Activated CD4-positive, alpha-beta T cell treated with anti-CD3 and anti-CD28 coated beads for 36 hours (primary cell): ENCODE data around the gene PRPF40B. TPM values are rescaled to one million over a fixed set of nuclear protein-coding genes. Genes with fewer than 3 reads are reported as not detected.

Experiments
- ATAC-seq: fragments of 200-7000 bp; cut with Tn5 transposase; one replicate; pipeline ENCODE4 v1.10.0; 2021; ENCODE audit warnings: mild to moderate bottlenecking, moderate library complexity
- CTCF ChIA-PET: fragments of 350-600 bp; sonication (Branson Sonifier 250); formaldehyde crosslinking; loops from one replicate; lab custom pipeline; 2021; ENCODE audit warnings: antibody characterized with exemption; lab: Charles Lee
- POLR2A ChIA-PET: fragments of 350-600 bp; sonication (Branson Sonifier 250); formaldehyde crosslinking; loops from one replicate; lab custom pipeline; 2021; ENCODE audit warnings: antibody characterized with exemption, inconsistent platforms; lab: Charles Lee
- DNase-seq: peaks from one replicate; pipeline ENCODE4 v3.0.0-alpha.2; 2020
- H3K27ac Mint-ChIP-seq: one replicate; pipeline ENCODE4 v1.8.0; 2021; ENCODE audit warnings: mixed read lengths
- H3K27me3 Mint-ChIP-seq: one replicate; pipeline ENCODE4 v1.8.0; 2021; ENCODE audit warnings: mixed read lengths
- H3K36me3 Mint-ChIP-seq: one replicate; pipeline ENCODE4 v1.8.0; 2021; ENCODE audit warnings: low read depth, mixed read lengths
- H3K4me1 Mint-ChIP-seq: one replicate; pipeline ENCODE4 v1.8.0; 2021; ENCODE audit warnings: mixed read lengths
- H3K4me3 Mint-ChIP-seq: one replicate; pipeline ENCODE4 v1.8.0; 2021; ENCODE audit warnings: mild to moderate bottlenecking, moderate library complexity, mixed read lengths
- H3K9me3 Mint-ChIP-seq: one replicate; pipeline ENCODE4 v1.8.0; 2021; ENCODE audit warnings: low read depth, mixed read lengths
- intact Hi-C, 2 experiments: fragments of 100-400 bp; cut with DNase I in 1 of 2; cut with micrococcal nuclease in 1 of 2; formaldehyde crosslinking; loops; one replicate each; pipeline versions ENCODE4 v1.14.2 to v1.15.1; 2022 to 2024; cut with DNase I, micrococcal nuclease
- total RNA-seq, 2 experiments: library from RNA; stranded (reverse); gene quantifications; one replicate each; pipeline ENCODE4 v1.2.3, GENCODE V29; 2021

The PRPF40B gene
- total RNA-seq = 1 to 10 TPM; 6.9 to 8.1 TPM

GRCh38 chr12:49623142-49623904, at the start of gene PRPF40B:
Gene PRPF40B (plus strand): TSS chr12:49623561. CDS start chr12:49623591, 30 bp downstream.
- peaks cover 31% of the 10 kb centered on the region for H3K4me1 Mint-ChIP-seq
- DNase-seq (peak; percentile 92), ATAC-seq (peak; percentile 76)
- ChIA-PET CTCF (interaction anchor here (0.5 to 4.2 kb wide), 7 partner anchors 12 to 141 kb away, joined by 3 to 29 read pairs (median 3); partner anchors contain the start of gene MCRS1), POLR2A (interaction anchor here (0.5 to 3.6 kb wide), 2 partner anchors 118 to 509 kb away, joined by 10 to 15 read pairs; partner anchors contain the start of gene TMBIM6)
- H3K4me3 Mint-ChIP-seq = peak within 1 kb of the TSS; percentile 72
- intact Hi-C loops = loop anchor here (1.0 to 5.0 kb wide), 15 partner anchors 42 to 606 kb away; partner anchors contain the start of genes MCRS1 (in 2 of the 2), BCDIN3D (in 1 of the 2), CERS5 (in 1 of the 2) and FMNL3 (in 1 of the 2)
- no peaks in the 10 kb centered on the region for H3K9me3 Mint-ChIP-seq
- no peaks in the 10 kb centered on the region for H3K36me3 Mint-ChIP-seq
- peaks cover 11% of the 10 kb centered on the region for H3K27me3 Mint-ChIP-seq
- H3K27ac Mint-ChIP-seq = peak within 1 kb of the TSS; percentile 86

DNA sequence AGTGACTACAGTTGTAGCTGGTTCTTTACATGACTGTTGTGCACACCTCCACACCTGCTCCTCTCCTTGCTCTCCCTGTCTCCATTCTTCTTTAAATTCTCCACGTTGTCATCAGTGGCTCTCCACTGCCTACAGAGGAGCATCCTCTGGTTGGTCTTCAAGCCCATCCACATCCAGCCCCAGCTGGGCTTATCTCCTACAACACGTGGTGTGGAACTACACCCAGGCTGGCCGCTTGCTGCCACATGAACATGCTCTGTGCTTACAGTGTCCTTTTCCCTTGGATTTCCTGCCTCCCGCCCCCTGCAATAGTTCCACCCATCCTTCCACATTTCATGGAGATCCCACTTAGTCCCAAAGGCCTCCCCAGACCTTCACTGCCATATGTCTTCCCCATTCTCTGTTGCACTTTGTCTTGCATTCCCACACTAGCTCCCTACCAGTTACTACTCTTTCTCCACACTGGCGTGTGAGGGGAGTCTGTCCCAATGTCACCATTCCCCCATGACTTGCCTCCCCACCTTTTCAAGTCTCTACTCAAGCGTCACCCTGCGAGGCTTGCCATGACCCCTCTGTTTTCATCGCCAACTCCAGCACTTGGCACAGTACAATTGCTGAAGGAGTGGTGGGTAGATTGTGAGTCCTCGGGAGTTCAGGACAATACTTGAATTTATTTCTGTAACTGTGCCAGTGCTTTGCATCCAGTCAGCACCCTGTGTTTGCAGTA, 45.6 kb upstream of the PRPF40B start:
- H3K36me3 Mint-ChIP-seq = peaks cover 11% of the 10 kb centered on the region
- H3K9me3 Mint-ChIP-seq = no peaks in the 10 kb centered on the region
- no peak overlapping the region for H3K27ac Mint-ChIP-seq
- H3K4me3 Mint-ChIP-seq = no peak overlapping the region
- POLR2A ChIA-PET = no interaction called here
- ATAC-seq (no peak), DNase-seq (no peak)
- no peaks in the 10 kb centered on the region for H3K27me3 Mint-ChIP-seq
- CTCF ChIA-PET = interaction anchor here (0.5 to 1.3 kb wide), 2 partner anchors 37 to 107 kb away, joined by 3 to 5 read pairs; no protein-coding TSS in a partner anchor
- intact Hi-C loops = no loop called here
- H3K4me1 Mint-ChIP-seq = peaks cover 21% of the 10 kb centered on the region

GRCh38 chr12:49578471-49579112, 44.8 kb upstream of the PRPF40B start:
- ATAC-seq (no peak), DNase-seq (no peak)
- Mint-ChIP-seq H3K4me3 (no peak overlapping the region), H3K9me3 (no peaks in the 10 kb centered on the region), H3K27me3 (no peaks in the 10 kb centered on the region), H3K27ac (no peak overlapping the region), H3K36me3 (peaks cover 12% of the 10 kb centered on the region), H3K4me1 (peaks cover 21% of the 10 kb centered on the region)
- CTCF ChIA-PET = interaction anchor here (0.6 to 3.2 kb wide), 4 partner anchors 26 to 1433 kb away, joined by 3 to 20 read pairs (median 4); partner anchors contain the start of gene SPATS2
- intact Hi-C loops = no loop called here
- POLR2A ChIA-PET = no interaction called here

GRCh38 chr12:49580572-49581535, 42.5 kb upstream of the PRPF40B start:
- Mint-ChIP-seq H3K36me3 (peaks cover 11% of the 10 kb centered on the region), H3K27me3 (no peaks in the 10 kb centered on the region), H3K9me3 (no peaks in the 10 kb centered on the region), H3K4me3 (no peak overlapping the region), H3K4me1 (peaks cover 21% of the 10 kb centered on the region), H3K27ac (peak overlapping the region; percentile 68)
- ChIA-PET CTCF (interaction anchor here (0.6 to 3.2 kb wide), 33 partner anchors 10 to 695 kb away, joined by 3 to 20 read pairs (median 3); partner anchors contain the start of genes DNAJC22 and FAM186B), POLR2A (interaction anchor here (0.6 kb wide), 1 partner anchor 182 kb away, joined by 3 read pairs; no protein-coding TSS in a partner anchor)
- ATAC-seq (peak; percentile 84), DNase-seq (peak; percentile 77)
- intact Hi-C loops = loop anchor here in 1 of 2 experiments (1.0 to 2.0 kb wide), 3 partner anchors 42 to 223 kb away; partner anchors contain the start of gene PRPF40B

DNA sequence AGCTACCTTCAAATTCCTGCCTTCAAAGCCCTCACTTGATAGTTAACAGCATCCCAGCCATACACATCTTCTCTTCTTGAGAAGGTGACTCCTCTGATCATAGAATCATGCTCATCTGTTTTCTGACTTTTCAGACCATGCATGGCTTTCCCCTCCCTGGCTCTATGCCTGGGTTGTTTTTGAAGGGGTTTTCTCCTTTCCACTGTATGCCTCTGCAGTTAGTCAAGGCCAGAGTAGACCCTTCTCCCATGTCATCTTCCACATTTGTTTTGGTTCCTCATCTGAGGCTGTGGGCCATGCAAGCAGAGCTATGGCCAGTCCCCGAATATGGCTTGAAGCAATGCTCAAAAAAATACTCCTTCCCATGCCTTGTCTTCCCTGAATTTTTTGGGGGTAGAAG, 41.2 kb upstream of the PRPF40B start:
- no peak overlapping the region for H3K27ac Mint-ChIP-seq
- H3K27me3 Mint-ChIP-seq = no peaks in the 10 kb centered on the region
- ChIA-PET POLR2A (no interaction called here), CTCF (interaction anchor here (0.6 to 1.5 kb wide), 7 partner anchors 13 to 575 kb away, joined by 3 to 5 read pairs (median 3); no protein-coding TSS in a partner anchor)
- H3K9me3 Mint-ChIP-seq = no peaks in the 10 kb centered on the region
- peaks cover 21% of the 10 kb centered on the region for H3K4me1 Mint-ChIP-seq
- ATAC-seq (no peak), DNase-seq (no peak)
- H3K4me3 Mint-ChIP-seq = no peak overlapping the region
- H3K36me3 Mint-ChIP-seq = peaks cover 15% of the 10 kb centered on the region
- intact Hi-C loops = no loop called here

DNA sequence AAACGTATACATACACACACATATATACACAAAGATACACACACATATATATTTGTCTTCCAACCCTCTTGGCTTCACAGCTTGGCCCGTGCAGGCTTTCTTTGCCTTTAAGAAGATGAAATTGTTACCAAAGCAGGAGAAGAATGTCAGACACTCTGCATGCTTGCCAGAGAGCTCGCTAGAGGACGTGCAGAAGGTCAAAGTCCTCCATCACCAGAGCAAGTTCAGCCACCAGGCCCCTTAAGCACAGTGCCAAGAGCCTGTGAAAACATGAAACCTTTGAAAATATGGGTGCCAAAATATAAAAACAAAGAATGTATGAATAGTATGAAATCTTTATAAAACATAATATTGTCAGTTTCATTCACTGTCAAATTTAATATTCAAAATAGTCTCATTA, 40.5 kb upstream of the PRPF40B start:
- H3K4me1 Mint-ChIP-seq = peaks cover 21% of the 10 kb centered on the region
- no peak overlapping the region for H3K4me3 Mint-ChIP-seq
- H3K36me3 Mint-ChIP-seq = peaks cover 15% of the 10 kb centered on the region
- H3K27me3 Mint-ChIP-seq = no peaks in the 10 kb centered on the region
- intact Hi-C loops = no loop called here
- H3K9me3 Mint-ChIP-seq = no peaks in the 10 kb centered on the region
- no peak overlapping the region for H3K27ac Mint-ChIP-seq
- ATAC-seq = no peak
- ChIA-PET POLR2A (no interaction called here), CTCF (interaction anchor here (0.6 to 1.6 kb wide), 4 partner anchors 47 to 313 kb away, joined by 3 to 10 read pairs (median 4); no protein-coding TSS in a partner anchor)
- no peak for DNase-seq

GRCh38 chr12:49583366-49584094, 39.8 kb upstream of the PRPF40B start:
- intact Hi-C loops = no loop called here
- POLR2A ChIA-PET = no interaction called here
- DNase-seq = no peak
- H3K36me3 Mint-ChIP-seq = peaks cover 15% of the 10 kb centered on the region
- H3K4me3 Mint-ChIP-seq = no peak overlapping the region
- peaks cover 21% of the 10 kb centered on the region for H3K4me1 Mint-ChIP-seq
- CTCF ChIA-PET = interaction anchor here (0.6 to 1.6 kb wide), 5 partner anchors 12 to 234 kb away, joined by 3 to 10 read pairs (median 5); no protein-coding TSS in a partner anchor
- no peak overlapping the region for H3K27ac Mint-ChIP-seq
- no peaks in the 10 kb centered on the region for H3K27me3 Mint-ChIP-seq
- H3K9me3 Mint-ChIP-seq = no peaks in the 10 kb centered on the region
- ATAC-seq = no peak

DNA sequence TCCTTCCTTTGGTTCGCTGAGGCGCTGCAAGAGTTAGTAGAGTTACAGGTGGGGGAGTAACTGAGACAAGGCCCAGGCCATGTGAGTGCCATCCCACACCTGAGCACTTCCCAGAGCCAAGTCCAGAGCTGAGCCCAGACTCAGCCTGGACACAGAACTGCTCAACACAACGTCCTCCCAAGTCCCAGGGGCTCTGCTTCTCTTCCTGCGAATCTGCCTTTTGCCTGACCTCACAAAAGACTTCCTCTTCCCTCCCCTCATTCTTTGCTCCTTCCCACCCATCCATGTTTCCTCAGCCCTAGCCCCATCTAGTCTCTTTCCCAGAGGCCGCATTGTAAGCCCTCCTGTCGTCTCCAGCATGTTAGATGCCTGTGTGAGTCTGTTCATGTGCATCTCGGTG, 38.8 kb upstream of the PRPF40B start:
- ChIA-PET CTCF (interaction anchor here (1.2 to 1.4 kb wide), 2 partner anchors 13 to 234 kb away, joined by 3 to 5 read pairs; no protein-coding TSS in a partner anchor), POLR2A (no interaction called here)
- Mint-ChIP-seq H3K36me3 (peaks cover 13% of the 10 kb centered on the region), H3K4me1 (peaks cover 20% of the 10 kb centered on the region), H3K27me3 (no peaks in the 10 kb centered on the region), H3K27ac (no peak overlapping the region), H3K9me3 (no peaks in the 10 kb centered on the region), H3K4me3 (no peak overlapping the region)
- DNase-seq (no peak), ATAC-seq (no peak)
- intact Hi-C loops = no loop called here

GRCh38 chr12:49585477-49586459, 37.6 kb upstream of the PRPF40B start:
- no peaks in the 10 kb centered on the region for H3K27me3 Mint-ChIP-seq
- H3K36me3 Mint-ChIP-seq = peaks cover 18% of the 10 kb centered on the region
- H3K27ac Mint-ChIP-seq = no peak overlapping the region
- H3K4me1 Mint-ChIP-seq = peaks cover 15% of the 10 kb centered on the region
- H3K9me3 Mint-ChIP-seq = no peaks in the 10 kb centered on the region
- DNase-seq (no peak), ATAC-seq (no peak)
- CTCF ChIA-PET = interaction anchor here (1.2 kb wide), 1 partner anchor 235 kb away, joined by 3 read pairs; no protein-coding TSS in a partner anchor
- H3K4me3 Mint-ChIP-seq = no peak overlapping the region
- intact Hi-C loops = no loop called here
- POLR2A ChIA-PET = no interaction called here
